Stimulated activated CD8-positive, alpha-beta memory T cell treated with anti-CD3 and anti-CD28 coated beads, Interleukin-7, amount 100 ng/mL, for 4 hours (primary cell): ENCODE data around the gene F2R.

Source experiments
- DNase-seq, 2 donors: peaks; one replicate each; pipeline ENCODE4 v3.0.0-alpha.2; 2020; ENCODE audit warnings: low read depth in 2 of 2

F2R gene

DNA sequence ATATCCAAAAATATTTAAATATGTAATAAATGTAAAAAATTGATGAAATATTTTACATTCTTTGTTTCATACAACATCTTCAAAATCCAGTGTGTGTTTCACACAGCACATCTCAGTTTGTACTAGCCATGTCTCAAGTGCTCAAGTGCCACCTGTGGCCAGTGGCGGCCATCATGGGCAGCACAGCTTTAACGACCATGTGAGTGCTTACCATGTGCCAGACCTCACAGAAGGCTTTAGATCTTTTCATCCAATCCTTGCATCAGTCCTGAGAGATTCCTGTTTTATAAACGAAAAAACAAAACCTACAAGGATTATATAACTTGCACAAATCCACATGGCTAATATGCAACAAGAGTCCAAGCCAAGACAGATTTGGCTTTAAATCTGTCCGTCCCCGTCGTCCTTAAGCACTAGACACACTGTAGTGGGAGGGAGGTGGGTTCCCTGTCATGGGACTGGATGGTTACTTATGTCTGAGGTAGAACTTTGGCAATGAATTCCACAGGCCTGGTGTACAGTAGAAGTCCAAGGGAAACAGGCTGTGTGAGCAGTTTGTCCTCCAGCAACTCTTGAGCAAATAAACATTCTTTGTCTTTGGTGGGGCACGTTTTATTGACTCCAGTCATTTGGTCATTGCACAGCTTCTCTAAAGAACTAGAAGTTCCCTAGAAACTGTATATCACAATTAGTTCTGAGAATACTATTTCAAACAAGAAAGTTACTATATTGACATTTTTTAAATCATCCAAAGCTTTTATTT is 25.0 kb upstream of the F2R start:
- DNase-seq = no peak

DNA sequence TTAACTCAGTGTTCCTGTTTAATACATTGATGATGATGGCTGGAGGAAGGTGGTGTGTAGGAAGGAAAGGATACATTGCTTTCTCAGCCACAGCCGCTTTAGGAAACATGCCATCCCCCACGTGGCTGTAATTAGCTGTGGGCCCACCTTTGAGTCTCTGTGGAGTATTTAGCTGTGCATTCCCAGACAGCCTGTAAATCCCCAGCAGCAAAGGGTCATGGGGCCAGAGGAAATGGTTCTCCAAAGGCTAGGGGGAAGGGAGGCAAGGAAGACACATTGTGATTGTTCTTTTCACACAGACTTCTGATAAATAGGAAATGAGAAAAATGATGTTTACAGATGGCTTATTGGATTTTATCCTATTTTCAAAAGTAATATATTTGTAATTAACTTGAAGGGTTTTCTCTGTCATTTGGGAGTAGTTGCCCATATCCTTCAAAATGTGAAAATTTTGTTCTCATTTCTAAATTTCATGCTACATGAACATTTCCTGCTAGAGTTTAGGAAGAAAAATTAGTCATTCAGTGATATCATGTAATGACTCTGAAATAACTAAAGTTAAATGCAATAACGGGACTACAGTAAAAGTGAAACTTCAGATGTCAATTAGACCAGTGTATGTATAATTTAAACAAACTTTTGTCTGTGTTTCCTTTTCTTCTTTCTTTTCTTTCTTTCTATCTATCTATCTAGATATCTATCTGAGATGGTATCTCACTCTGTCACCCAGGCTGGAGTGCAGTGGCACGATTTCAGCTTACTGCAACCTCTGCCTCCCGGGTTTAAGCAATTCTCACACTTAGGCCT is 24.3 kb upstream of the F2R start:
- DNase-seq = no peak

GRCh38 chr5:76692274-76692540 is 23.7 kb upstream of the F2R start:
- DNase-seq = no peak

GRCh38 chr5:76692651-76693050 is 23.3 kb upstream of the F2R start:
- DNase-seq = no peak

GRCh38 chr5:76693141-76693540 is 22.8 kb upstream of the F2R start:
- DNase-seq = no peak

DNA sequence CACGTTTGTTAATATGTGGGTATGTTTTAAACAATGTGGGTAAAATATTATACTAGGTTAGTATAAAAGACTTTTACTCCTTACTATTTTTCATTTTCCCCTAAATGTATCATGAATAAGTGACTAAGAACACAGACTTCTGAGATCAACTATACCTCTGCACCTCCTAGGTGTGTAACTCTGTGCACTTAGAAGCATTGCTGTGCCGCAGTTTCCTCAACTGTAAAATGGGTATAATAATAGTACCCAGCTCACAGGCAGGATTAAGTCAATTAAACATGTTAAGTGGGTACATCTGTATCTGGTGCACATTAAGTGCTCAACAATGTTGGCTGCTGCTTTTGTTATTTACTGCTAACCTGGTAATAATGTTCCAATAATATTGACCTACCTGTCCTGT is 21.6 kb upstream of the F2R start:
- DNase-seq = no peak

DNA sequence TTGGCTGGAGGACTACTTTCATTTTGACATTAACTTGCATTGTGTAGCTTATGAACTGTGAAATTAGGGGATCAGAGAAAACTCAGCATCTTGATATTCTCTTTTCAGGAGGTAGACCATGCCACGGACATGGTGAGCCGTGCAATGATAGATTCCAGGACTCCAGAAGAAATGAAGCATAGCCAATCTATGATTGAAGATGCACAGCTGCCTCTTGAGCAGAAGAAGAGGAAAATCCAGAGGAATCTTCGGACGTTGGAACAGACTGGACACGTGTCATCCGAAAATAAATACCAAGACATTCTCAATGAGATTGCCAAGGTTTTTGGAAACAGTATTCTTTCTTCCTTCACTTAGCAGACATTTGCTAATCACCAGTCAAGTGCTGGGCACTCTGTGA is 20.6 kb upstream of the F2R start:
- no peak for DNase-seq

- DNase-seq = no peak
These were observed 19.7 kb upstream of the F2R start for GRCh38 chr5:76696251-76696650.

- DNase-seq = no peak
These were observed 18.3 kb upstream of the F2R start for GRCh38 chr5:76697670-76698069.

GRCh38 chr5:76700571-76700970 is 15.4 kb upstream of the F2R start:
- DNase-seq = no peak

DNA sequence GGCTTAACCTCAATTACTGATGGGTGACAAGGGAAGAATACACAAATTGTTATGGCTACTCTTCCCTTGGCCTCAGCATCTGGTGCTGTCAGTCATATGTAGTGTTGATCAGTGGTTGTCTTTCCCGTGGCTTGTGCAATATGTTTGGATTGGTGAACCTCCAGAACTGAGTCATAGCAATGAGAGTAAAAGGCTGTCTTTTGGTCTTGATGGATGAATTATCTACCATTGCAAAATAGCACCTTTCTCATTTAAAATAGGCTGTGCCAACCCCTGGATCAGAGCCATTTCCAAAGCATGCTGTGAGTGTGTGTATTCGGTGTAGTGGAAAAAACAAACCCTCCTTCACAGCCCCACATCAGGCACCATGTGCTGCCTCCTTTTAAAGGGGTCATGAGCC is 14.6 kb upstream of the F2R start:
- DNase-seq = no peak

GRCh38 chr5:76703707-76704106 is 12.2 kb upstream of the F2R start:
- DNase-seq = no peak

DNA sequence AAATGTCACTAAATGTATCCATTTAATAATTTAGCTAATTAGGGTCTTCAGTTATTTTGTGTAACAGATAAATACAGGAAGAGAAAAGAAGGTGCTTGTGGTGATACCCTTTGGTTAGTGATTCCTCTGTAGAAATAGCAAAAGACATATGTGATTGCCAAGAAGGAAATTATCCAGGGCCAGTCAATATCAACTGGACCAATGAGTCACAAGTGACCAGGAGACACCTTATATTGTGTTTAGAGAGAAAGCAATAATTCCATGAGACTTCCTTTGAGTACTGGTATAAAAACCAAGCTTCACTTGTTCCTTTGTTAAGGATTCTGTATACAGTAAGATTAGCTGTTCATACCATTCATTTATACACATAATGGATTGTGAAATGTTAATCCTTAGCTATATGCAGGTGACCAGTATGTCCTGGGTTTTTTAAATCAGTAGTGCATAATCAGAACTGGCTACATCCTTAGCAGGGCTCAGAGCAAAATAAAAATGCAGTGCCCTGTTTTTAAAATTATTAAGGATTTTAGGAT is 11.7 kb upstream of the F2R start:
- no peak for DNase-seq

DNA sequence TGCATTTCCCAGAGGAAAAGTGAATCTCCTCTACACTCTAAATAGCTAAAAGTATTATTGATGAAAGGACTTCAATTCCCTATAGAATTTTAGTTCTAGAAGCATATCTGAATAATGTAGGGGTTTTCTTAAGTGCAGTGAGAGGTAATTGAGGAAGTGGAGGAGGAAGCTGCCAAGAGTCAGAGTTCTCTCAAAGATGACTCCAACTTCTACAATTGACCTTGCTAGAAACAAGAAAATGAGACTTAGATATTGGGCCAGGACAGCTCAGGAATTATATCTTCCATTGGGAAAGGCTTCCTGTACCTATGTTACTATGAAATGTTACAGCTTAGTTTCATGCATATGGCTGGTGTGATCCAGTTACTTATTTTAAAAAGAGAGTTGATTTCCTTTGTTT is 10.4 kb upstream of the F2R start:
- no peak for DNase-seq

GRCh38 chr5:76709762-76710161 is 6.2 kb upstream of the F2R start:
- no peak for DNase-seq

DNA sequence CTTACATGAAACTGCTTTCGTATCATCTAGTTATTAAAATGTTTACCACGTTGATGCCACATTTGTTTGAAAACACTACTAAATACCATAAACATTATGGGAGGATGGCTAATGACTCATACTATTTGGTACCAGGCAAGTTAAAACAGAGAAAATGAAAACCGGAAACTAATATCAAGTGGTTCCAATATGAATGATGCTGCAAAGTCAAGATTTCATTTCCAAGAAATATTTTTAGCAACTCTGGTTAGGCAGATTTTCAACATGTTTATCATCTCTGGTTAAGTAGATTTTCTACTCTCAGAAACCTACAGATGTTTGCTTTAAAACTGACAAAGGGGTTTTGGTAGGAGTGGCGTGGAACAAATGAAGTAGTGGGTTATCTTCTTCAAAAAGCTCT is 4.9 kb upstream of the F2R start:
- DNase-seq = no peak

DNA sequence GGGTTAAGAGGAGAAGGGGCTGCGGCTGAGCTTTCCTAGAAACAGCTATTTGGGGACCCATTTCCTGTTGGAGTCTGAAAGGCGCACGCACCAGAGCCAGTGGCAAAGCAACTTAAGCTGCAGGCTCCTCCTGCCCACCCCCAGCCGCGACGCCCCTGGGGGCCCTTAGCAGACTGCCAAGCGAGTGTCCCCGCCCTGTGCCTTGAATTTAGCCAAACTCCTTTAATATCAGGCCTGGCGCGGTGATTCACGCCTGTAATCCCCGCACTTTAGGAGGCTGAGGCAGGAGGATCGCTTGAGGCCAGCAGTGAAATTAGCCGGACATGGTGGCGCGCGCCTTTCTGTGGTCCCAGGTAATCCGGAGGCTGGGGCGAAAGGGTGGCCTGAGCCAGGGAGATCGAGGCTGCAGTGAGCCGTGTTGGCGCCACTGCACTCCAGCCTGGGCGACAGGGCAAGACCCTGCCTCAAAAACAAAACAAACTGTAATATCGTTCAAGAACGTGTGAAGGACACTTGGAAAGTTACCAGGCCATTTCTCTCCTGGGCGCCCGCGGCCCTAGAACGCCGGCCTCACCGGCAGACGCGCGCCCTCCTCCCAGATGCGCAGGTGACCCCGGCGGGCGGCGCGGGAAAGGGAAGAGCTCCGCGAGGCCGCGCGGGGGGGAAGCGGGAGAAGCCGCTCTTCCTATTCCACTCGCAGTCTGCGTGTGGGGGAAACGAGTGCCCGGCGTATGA is 1.0 kb upstream of the F2R start:
- DNase-seq = no peak

DNA sequence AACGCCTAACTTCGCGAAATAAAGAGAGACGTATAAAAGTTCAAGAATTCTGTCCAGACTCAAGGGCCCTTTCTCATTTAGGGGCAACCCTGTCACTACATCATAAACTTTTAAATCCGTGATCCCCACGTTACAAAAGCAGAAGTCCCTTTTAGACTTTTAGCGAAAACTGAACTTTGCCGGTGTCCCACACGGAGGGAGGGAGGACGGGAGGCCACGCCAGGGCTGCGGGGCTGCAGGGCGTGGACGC is 515 bp upstream of the F2R start:
- DNase-seq = no peak

- no peak for DNase-seq
These were observed 681 bp downstream of the F2R start for GRCh38 chr5:76716456-76717157.

GRCh38 chr5:76717222-76718083 is 1.5 kb downstream of the F2R start:
- DNase-seq = no peak

- no peak for DNase-seq
These were observed 2.5 kb downstream of the F2R start for GRCh38 chr5:76718381-76718832.
